Measurements from ENCODE around the gene CCDC88C. TPM values are rescaled to one million over a fixed set of nuclear protein-coding genes. Genes with fewer than 3 reads are reported as not detected.

Gene CCDC88C
- total RNA-seq, 1 experiment from 2014 or later = 19.7 TPM

DNA sequence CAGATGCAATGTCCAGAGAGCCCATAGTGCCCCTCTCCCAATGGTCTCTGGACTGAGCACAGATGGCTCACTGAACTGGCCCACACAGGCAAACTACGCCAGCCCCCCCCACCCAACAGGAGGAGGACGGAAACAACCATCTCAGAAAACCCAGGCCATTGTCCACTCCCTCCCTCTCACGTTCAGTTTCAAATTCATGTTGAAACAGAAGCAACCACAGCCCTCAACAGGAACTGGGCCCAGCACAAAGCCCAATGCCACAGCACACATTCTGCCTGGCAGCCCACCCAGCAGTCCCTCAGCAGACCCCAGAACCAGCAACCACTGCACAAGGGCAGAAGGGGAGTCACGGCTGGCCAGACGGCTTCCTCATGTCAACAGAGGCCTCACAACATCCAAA, 10.6 kb downstream of the CCDC88C start:
- CTCF ChIA-PET = no interaction called here

DNA sequence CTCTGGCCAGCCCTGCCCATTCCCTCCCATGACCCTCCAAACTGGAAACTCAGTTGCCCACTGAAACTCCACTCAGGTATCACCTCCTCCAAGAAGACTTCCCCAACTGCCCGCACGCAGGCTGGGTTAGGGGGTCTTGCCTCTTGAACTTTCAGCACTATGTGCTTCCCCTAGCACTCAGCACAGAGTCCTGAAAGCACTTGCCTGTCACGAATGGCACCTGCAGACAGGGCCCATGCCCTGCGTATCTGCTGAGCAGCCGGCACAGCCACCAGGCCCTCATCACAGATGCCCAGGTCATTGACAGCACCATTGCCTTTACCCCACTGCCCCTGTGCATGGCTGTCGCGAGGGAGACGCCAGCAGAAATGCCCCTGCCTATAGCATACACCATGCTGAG, 11.2 kb downstream of the CCDC88C start:
- ATAC-seq (no peak), DNase-seq (no peak)
- Histone ChIP-seq H3K27me3 (ENCODE audit: low read length) (no peaks in the 10 kb centered on the region), H3K9me2 (replicated peaks; ENCODE audit: low read length) (no peaks in the 10 kb centered on the region), H3K4me1 (ENCODE audit: insufficient read depth, low read length) (no peaks in the 10 kb centered on the region), H3K4me3 (ENCODE audit: low read length) (no peak overlapping the region), H2AFZ (ENCODE audit: low read length) (no peak overlapping the region), H3F3A (ENCODE audit: low read length, unreplicated experiment) (no peaks in the 10 kb centered on the region), H3K79me2 (ENCODE audit: low read length) (peaks cover 62% of the 10 kb centered on the region), H3K9me3 (ENCODE audit: low read length) (no peaks in the 10 kb centered on the region), H3K4me2 (ENCODE audit: low read length) (no peak overlapping the region), H3K36me3 (ENCODE audit: low read depth, low read length) (peaks cover 4% of the 10 kb centered on the region), H4K20me1 (ENCODE audit: low read length) (peaks cover 4% of the 10 kb centered on the region; the same call in 1 of the 2 replicates), H3K27ac (ENCODE audit: low read length) (no peak overlapping the region), H3K9ac (ENCODE audit: low read length) (no peak overlapping the region)
- CTCF ChIA-PET = no interaction called here
- POLR2A ChIA-PET (ENCODE audit: unreplicated experiment) = no interaction called here
- no peak for TF ChIP-seq EZH2phosphoT487 (IDR thresholded peaks at IDR 0.05; ENCODE audit: borderline replicate concordance, low read length)
- TF ChIP-seq, protein P1, sequence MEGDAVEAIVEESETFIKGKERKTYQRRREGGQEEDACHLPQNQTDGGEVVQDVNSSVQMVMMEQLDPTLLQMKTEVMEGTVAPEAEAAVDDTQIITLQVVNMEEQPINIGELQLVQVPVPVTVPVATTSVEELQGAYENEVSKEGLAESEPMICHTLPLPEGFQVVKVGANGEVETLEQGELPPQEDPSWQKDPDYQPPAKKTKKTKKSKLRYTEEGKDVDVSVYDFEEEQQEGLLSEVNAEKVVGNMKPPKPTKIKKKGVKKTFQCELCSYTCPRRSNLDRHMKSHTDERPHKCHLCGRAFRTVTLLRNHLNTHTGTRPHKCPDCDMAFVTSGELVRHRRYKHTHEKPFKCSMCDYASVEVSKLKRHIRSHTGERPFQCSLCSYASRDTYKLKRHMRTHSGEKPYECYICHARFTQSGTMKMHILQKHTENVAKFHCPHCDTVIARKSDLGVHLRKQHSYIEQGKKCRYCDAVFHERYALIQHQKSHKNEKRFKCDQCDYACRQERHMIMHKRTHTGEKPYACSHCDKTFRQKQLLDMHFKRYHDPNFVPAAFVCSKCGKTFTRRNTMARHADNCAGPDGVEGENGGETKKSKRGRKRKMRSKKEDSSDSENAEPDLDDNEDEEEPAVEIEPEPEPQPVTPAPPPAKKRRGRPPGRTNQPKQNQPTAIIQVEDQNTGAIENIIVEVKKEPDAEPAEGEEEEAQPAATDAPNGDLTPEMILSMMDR (conservative IDR thresholded peaks at IDR 0.05; ENCODE audit: low read depth, low read length) = no peak
- no peak for TF ChIP-seq EZH2 (IDR thresholded peaks at IDR 0.05; ENCODE audit: low read length, unreplicated experiment)
- BruUV-seq (replicated peaks) = no TSS peak
- intact Hi-C loops (cut with micrococcal nuclease) = no loop called here

More for the DNA sequence above, 10.6 kb downstream of the CCDC88C start:
- no peaks in the 10 kb centered on the region for H3K9me2 ChIP-seq (replicated peaks; ENCODE audit: low read length)
- no peaks in the 10 kb centered on the region for H3K9me3 ChIP-seq (ENCODE audit: low read length)
- H3K4me1 ChIP-seq (ENCODE audit: insufficient read depth, low read length) = no peaks in the 10 kb centered on the region
- no peaks in the 10 kb centered on the region for H3F3A ChIP-seq (ENCODE audit: low read length, unreplicated experiment)
- H3K79me2 ChIP-seq (ENCODE audit: low read length) = peaks cover 60% of the 10 kb centered on the region
- H4K20me1 ChIP-seq (ENCODE audit: low read length) = peaks cover 4% of the 10 kb centered on the region; the same call in 1 of the 2 replicates
- H3K36me3 ChIP-seq (ENCODE audit: low read depth, low read length) = peaks cover 4% of the 10 kb centered on the region
- no peaks in the 10 kb centered on the region for H3K27me3 ChIP-seq (ENCODE audit: low read length)
- no peak overlapping the region for H3K4me3 ChIP-seq (ENCODE audit: low read length)
- H2AFZ ChIP-seq (ENCODE audit: low read length) = no peak overlapping the region
- no peak overlapping the region for H3K9ac ChIP-seq (ENCODE audit: low read length)
- no peak overlapping the region for H3K27ac ChIP-seq (ENCODE audit: low read length)
- intact Hi-C loops (cut with micrococcal nuclease) = no loop called here
- no peak overlapping the region for H3K4me2 ChIP-seq (ENCODE audit: low read length)
- POLR2A ChIA-PET (ENCODE audit: unreplicated experiment) = no interaction called here
- no peak for ATAC-seq
- TF ChIP-seq EZH2phosphoT487 (IDR thresholded peaks at IDR 0.05; ENCODE audit: borderline replicate concordance, low read length) = no peak
- no peak for TF ChIP-seq EZH2 (IDR thresholded peaks at IDR 0.05; ENCODE audit: low read length, unreplicated experiment)
- TF ChIP-seq, protein P1 (conservative IDR thresholded peaks at IDR 0.05; ENCODE audit: low read depth, low read length) = no peak
- BruUV-seq (replicated peaks) = no TSS peak
- no peak for DNase-seq

DNA sequence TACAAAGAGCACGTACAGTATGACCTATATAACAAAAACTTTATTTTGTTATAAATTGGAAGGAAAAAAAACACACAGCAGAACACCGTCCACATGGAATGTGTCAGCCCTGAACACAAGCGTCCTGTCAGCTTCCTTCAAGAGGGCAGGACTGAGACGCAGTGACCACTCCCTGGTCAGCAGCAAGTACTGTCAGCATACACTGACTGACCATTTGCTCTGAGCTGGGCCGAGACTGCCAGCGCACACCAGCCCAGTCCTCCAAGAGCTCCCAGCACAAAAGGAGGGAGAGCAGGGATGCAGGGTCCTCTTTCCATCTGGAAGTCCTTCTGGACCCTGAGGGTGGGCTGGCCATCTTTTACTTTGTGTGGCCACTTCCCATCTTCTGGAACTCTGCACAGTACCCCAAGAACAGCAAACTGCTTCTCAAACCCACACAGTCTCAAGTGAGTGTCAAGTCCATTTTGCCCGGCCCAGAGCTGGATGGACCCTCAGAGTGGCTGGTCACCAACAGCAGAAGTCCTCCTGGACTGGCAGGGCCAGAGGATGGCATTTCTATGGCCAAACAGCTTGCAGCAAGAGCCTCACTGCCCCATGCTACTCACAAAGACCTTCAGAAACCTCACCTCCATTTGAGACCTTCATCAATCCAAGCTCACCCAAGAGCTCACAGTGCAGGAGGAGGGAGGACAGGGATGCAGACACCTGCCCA, 11.7 kb downstream of the CCDC88C start:
- Histone ChIP-seq H3K4me3 (ENCODE audit: low read length) (no peak overlapping the region), H3K9me2 (replicated peaks; ENCODE audit: low read length) (no peaks in the 10 kb centered on the region), H4K20me1 (ENCODE audit: low read length) (peaks cover 4% of the 10 kb centered on the region; the same call in 1 of the 2 replicates), H3K9ac (ENCODE audit: low read length) (no peak overlapping the region), H3K79me2 (ENCODE audit: low read length) (peaks cover 58% of the 10 kb centered on the region), H3K4me1 (ENCODE audit: insufficient read depth, low read length) (peaks cover 1% of the 10 kb centered on the region), H3K4me2 (ENCODE audit: low read length) (no peak overlapping the region), H2AFZ (ENCODE audit: low read length) (no peak overlapping the region), H3F3A (ENCODE audit: low read length, unreplicated experiment) (no peaks in the 10 kb centered on the region), H3K9me3 (ENCODE audit: low read length) (no peaks in the 10 kb centered on the region), H3K27ac (ENCODE audit: low read length) (no peak overlapping the region), H3K36me3 (ENCODE audit: low read depth, low read length) (peaks cover 4% of the 10 kb centered on the region), H3K27me3 (ENCODE audit: low read length) (no peaks in the 10 kb centered on the region)
- TF ChIP-seq EZH2phosphoT487 (IDR thresholded peaks at IDR 0.05; ENCODE audit: borderline replicate concordance, low read length) = no peak
- TF ChIP-seq EZH2 (IDR thresholded peaks at IDR 0.05; ENCODE audit: low read length, unreplicated experiment) = no peak
- TF ChIP-seq, protein P1 (conservative IDR thresholded peaks at IDR 0.05; ENCODE audit: low read depth, low read length) = no peak
- BruUV-seq (replicated peaks) = no TSS peak
- ChIA-PET CTCF (no interaction called here), POLR2A (ENCODE audit: unreplicated experiment) (no interaction called here)
- ATAC-seq = no peak
- no peak for DNase-seq
- intact Hi-C loops (cut with micrococcal nuclease) = no loop called here

Data from PC-3 (cell line).